Stimulated activated CD8-positive, alpha-beta memory T cell treated with anti-CD3 and anti-CD28 coated beads, Interleukin-12 subunit alpha, Interleukin-12 subunit beta, amount 100 ng/mL, for 4 hours (primary cell): ENCODE data around the gene HTR7.

ENCODE experiments used
- DNase-seq: peaks from one replicate; pipeline ENCODE4 v3.0.0-alpha.2; 2020; ENCODE audit warnings: low read depth

HTR7 gene

DNA sequence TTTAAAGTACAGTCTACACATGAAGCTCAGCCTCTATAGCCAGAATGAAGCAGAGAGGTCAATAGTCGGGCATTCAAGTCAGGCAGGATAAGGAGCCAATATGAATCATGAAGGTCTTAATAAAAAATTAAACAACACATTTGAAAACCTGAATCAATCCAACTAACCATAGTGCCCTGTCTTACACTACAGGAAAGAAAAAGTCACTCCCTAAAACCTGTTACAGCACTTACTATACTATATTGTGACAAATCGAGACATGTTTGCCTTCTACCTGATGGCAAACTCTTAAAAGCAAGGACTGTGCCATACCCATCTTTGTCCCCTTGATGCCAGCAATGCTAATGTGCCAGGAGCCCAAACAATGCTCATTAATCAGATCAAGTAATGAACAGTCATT lies 117.6 kb downstream of the HTR7 start:
- DNase-seq = no peak

DNA sequence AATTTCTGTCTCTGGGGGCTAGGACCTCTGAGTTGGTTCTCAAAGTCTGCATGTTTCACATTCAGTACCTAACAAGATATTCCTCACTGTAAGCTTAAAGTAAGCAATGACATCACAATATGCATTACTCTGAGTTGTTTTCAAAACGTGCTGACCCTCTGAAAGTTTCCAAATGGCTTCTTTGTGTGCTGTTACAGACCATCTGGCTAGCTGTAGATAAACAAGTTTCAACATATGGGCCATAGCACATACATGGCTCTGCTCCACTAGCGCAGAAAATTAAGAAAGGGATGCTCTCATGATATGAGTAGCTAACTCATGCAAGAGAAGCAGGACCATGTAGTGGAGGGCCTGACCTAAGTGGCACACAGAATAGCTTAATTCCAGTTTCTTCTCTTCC lies 119.0 kb downstream of the HTR7 start:
- DNase-seq = no peak

DNA sequence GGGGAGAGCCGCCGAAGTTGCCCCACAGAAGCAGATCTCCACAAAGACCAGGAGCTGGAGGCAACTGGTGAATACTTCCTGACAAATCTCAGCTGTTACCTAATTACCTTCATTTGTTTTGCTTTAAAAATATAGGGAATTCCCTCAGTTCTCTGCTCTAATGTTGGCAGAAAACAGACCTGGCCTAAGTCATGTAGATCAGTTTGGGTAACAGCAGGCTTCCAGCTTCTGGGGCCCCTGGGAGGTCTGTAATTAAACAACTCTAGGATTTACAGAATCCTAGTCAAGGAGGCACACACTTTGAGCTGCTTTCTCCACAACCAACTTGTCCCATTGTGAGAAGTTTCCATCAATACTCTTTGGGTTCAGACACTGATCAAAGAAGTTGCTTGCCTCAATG lies 123.4 kb downstream of the HTR7 start:
- no peak for DNase-seq

DNA sequence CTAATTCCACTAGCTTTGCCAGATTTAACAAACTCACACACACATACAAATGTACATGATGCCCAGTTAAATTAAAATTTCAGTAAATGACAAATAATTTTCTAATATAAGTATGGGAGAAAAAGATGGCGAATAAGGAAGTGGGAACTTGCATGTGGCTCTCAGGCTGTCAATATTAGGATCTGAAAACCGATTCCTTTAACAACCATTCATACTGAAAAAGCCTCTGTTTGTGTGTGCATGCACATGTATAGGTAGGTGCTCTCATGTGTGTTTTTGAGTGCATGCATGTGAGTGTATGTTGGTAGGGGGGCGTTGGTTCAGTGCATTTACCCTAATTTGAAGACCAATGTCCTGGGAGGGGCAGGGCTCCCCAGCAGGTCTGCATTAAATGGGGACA lies 125.3 kb downstream of the HTR7 start:
- no peak for DNase-seq

DNA sequence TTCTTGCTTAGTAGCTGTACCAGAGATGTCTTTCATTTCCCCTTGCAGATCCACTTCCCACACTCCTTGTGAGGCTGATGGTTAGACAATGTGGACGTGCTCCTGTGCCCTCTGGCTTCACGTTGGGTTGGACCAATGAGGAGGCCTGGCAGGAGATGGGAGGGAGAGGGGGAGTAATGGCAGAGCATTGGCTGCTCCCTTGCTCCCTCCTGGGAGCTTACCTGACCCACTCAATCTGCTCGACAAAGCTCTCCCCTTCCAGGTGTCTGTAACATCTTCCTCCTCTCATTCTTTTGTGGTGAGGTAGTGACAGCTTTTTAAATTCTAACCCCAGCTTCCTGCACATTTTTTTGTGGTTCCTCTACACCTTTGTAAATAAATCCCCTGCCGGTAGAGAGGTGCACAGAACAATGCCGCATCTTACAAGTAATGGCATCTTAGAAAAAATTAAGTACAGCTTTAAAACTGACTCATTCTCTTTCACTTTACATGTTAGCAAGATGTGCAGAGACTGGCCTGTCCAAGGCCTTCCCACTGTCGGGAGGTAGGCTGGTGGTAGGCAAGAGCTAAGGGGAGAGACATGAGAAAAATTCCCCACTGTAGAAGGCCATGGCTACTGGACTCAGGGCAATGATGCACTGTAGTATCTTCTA lies 134.3 kb downstream of the HTR7 start:
- no peak for DNase-seq

DNA sequence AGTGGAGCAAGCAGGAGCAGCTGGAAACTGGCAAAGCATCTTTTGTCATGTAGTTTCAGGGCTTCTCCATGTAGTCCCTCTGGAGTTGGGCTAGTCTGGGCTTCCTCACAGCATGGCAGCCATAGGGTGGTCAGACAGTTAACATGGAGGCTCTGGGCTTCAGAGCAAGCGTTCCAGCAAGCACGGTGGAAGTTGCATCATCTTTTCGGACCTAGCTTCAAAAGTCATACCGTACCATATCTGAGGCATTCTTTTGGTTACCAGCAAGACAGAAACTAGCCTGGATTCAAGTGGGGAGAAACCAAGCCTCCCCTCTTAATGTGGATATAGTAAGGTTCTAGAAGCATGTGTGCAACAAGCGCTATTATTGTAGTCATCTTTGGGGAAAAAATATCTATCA lies 135.0 kb downstream of the HTR7 start:
- no peak for DNase-seq

DNA sequence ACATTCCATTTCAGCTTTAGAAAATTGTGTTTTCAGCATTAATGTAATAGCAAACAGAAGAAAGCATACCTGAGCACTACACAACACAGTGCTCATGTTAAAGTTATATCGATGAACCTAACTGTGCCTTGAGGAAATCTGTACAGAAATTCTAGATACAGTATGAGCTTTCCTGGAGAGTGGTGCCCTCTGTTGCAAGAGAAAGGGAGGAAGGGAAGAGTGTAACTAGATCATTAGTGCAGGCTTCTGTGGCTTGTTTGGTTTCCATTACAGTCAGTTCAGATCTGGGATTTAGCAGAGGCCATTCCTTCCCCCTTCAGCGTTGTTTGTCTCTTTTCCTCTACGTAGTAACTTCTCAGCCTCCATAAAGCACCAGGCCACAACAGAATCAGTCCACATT lies 139.7 kb downstream of the HTR7 start:
- DNase-seq = no peak

DNA sequence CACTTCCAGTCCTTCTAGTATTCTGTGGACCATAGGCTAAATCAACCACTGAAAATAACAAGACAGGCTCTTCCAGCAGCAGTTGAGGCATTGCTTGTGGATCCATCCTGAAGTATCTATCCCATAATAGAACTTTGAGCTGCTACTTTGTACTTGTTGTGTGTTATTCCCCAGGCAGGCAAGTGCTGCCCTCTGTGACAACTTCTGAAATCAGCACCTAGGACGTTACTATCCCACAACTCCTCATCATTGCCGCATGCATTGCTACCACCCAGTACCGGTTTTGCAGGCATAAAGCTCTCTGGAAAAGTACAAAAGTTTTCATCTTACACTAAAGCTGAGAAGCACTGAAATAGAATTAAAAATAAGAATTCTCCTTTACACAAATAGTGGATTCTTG lies 145.3 kb downstream of the HTR7 start:
- no peak for DNase-seq

DNA sequence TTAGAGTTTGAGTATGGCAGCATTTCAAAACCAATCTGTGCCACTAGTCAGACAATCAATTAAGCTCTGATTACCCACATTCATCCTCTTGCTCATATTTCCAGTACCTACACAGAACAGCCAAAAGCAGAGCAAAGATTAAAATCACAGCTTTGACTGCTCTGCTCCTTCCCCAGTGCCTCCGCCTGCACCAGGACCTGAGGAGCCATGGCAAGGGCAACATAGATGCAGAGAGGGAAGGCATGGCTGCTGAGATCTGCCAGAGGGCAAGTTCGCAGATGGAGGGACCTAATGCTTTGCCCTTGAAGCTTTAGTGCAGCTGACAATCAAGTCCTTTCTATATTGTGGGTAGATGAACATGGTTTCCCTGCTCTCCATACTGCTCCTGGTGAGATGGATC lies 148.1 kb downstream of the HTR7 start:
- no peak for DNase-seq

DNA sequence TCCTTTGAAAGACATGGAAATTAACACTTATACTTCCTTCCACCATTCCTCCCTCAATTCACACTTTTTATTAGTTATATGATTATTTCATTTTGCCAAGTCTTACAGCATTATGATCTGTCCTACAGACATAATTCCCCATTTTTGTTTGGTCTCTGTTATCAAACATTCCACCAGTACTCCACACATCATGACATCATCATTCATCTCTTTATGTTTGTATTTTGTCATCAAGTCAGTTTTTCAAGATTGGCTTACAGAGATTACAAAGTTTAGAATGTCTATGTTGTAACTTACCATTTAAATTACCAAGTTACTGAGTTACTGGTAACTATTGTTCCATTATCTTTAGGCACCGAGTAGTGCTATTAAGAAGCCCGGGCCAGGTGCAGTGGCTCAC lies 150.2 kb downstream of the HTR7 start:
- no peak for DNase-seq

DNA sequence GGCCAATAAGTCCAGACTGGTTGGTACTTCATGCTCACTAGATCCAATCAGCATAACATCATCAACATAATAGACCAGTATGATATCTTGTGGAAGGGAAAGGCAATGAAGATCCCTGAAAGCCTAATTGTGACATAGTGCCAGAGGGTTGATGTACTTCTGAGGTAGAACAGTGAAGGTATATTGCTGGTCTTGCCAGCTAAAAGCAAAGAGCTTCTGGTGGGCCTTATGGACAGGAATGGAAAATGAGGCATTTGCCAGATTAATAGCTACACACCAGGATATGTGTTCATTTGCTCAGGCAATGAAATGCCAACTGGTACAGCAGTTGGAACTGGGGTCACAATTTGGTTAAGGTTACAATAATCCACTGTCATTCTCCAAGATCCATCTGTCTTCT lies 156.4 kb downstream of the HTR7 start:
- no peak for DNase-seq

DNA sequence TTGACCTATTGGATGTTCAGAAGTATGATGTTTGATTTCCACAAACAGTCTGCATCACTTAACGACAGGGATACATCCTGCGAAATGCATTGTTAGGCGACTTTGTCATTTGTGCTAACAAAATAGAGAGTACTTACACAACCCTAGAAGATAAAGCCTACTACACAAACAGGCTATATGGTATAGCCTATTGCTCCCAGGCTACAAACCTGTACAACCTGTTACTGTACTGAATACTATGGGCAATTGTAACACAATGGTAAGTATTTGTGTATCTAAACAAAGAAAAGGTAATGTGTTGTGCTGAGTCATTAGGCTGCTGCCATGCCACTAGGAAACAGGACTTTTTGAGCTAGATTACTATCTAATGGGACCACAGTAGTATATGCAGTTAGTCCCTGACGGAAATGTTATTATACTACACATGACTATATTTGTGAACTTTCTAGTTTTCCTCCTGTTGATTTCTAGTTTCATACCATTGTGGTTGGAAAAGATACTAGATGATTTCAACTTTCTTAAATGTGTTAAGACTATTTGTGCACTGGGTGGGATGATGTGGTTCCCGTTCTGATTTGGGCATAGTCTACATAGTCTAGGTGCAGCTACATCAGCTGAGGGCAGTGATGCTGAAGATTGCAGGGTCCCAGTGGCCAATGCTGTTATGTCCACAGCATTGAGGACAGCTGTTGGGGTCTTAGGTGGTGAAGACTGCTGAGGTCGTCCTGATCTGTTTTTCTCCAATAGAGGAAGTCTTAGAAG lies 161.7 kb downstream of the HTR7 start:
- DNase-seq = no peak
